ENCODE results near the gene RPUSD3. TPM values are rescaled to one million over a fixed set of nuclear protein-coding genes. Genes with fewer than 3 reads are reported as not detected.

Gene RPUSD3, protein sequence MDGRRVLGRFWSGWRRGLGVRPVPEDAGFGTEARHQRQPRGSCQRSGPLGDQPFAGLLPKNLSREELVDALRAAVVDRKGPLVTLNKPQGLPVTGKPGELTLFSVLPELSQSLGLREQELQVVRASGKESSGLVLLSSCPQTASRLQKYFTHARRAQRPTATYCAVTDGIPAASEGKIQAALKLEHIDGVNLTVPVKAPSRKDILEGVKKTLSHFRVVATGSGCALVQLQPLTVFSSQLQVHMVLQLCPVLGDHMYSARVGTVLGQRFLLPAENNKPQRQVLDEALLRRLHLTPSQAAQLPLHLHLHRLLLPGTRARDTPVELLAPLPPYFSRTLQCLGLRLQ
- 53.0 and 56.1 TPM in 2 replicates for total RNA-seq

DNA sequence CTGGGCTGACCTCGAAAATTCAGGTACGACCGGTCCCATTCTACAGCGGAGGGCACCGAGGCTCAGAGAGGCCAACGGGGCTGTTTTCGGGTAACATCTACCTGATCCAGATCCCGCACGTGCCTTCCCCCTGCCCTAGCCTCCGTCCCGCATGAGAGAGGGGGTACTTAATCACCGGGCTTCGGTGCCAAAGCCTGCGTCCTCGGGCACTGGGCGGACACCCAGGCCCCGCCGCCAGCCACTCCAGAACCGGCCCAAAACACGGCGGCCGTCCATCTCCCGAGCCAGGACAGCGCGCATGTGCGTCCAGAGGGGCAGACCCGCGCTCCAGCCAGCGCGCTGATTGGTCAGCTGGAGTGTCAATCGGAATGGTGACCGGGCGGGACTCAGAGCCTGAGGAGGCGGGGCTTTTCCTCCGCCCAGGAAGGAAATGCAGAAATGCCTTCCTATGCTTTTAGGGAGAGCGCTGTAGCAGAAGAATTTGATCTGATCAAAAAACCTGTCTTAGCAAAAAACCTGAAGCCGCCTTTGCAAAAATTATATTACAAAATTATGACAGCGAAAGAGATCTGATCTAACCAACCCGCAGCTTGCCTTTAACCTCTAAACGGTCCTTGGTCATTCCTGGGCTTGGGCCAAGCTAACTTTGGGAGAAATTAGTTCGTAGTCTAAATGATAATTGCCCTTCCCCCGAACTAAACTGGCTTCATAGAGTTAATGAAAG, at the start of gene RPUSD3:
Gene RPUSD3, minus strand, starts transcription at position 294 of the 724 bp plus-strand sequence. Its CDS starts 18 bp downstream, at position 276.

GRCh38 chr3:9890249-9891071, 46.7 kb upstream of the RPUSD3 start, which contains the start of gene JAGN1:
TSS of gene JAGN1 (plus strand) at chr3:9890610. CDS start at chr3:9890723, 113 bp downstream.

DNA sequence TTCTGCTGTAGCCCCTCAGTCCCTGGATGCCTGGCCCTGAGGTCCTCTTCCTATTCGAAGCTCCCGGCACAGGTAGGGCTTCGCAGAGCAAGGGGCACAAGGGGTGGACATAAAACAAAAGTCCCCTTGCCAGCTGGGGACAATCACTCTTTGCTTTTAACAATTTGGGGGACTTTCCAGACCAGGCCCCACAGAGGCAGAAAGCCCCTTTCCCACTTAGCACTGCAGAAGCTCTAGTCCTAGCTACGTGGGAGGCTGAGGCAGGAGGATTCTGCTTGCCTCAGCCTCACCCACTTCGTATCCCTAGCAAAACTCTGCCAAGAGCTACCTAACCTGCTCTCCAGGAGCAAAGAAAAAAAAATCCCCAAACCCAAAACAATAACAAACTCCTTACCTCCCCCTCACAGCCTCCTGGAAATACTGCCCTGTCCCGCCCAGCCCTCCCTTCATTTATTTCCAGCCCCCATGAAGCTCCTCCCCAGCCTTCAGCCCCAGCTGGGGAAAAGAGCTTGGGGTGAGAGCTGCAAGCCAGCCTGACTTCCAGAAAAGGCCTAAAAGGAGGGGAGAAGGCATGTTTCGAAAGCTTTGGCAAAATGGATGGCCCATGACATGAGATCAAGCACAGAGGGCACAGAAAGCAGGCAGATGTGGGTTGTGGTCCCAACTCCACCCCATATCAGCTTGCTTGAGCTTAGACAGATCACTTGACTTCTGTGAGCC, 36.2 kb upstream of the RPUSD3 start, which contains the start of gene CIDEC:
Gene CIDEC, minus strand, starts transcription at position 424 of the 720 bp plus-strand sequence. CDS start 1,767 bp downstream, outside the sequence.

GRCh38 chr3:9809615-9810432, 34.0 kb downstream of the RPUSD3 start, which contains the start of gene TTLL3:
TSS of gene TTLL3 (plus strand) at chr3:9810262. CDS start at chr3:9810662, 400 bp downstream.

GRCh38 chr3:9792405-9793160, 51.2 kb downstream of the RPUSD3 start, which contains the start of the genes ARPC4 and TADA3:
TSS of gene ARPC4 (plus strand) at chr3:9793082. CDS start at chr3:9793122, 40 bp downstream.
TSS of gene TADA3 (minus strand) at chr3:9792473. CDS start at chr3:9791466, 1,007 bp downstream.

Other genes with a start within 250 kb of the RPUSD3 start
- gene MTMR14, start 194.5 kb downstream of the RPUSD3 start, total RNA-seq, result 43.0 and 43.1 TPM in 2 replicates
- gene CPNE9, start 140.2 kb downstream of the RPUSD3 start, total RNA-seq, result 0.30 TPM in 1 of 2 replicates, not detected in the other
- gene BRPF1, start 112.3 kb downstream of the RPUSD3 start, total RNA-seq, result 14.9 and 19.8 TPM in 2 replicates
- gene OGG1, start 94.1 kb downstream of the RPUSD3 start, total RNA-seq, result 23.5 and 24.0 TPM in 2 replicates
- gene CAMK1, start 74.1 kb downstream of the RPUSD3 start, total RNA-seq, result 51.8 and 52.6 TPM in 2 replicates
- 63.8 and 65.6 TPM in 2 replicates for gene TADA3, start 51.5 kb downstream of the RPUSD3 start, total RNA-seq
- gene ARPC4, start 50.9 kb downstream of the RPUSD3 start, total RNA-seq, result 295 and 301 TPM in 2 replicates
- gene TTLL3, start 33.7 kb downstream of the RPUSD3 start, total RNA-seq, result 6.1 and 15.0 TPM in 2 replicates
- gene CIDEC, start 36.2 kb upstream of the RPUSD3 start, total RNA-seq, result not detected in 2 replicates
- gene JAGN1, start 46.6 kb upstream of the RPUSD3 start, total RNA-seq, result 46.4 and 59.2 TPM in 2 replicates
- 0.07 and 0.34 TPM in 2 replicates for gene IL17RE, start 58.8 kb upstream of the RPUSD3 start, total RNA-seq
- 24.9 and 28.7 TPM in 2 replicates for gene IL17RC, start 73.1 kb upstream of the RPUSD3 start, total RNA-seq
- 25.1 and 29.6 TPM in 2 replicates for gene CRELD1, start 89.8 kb upstream of the RPUSD3 start, total RNA-seq
- 1.5 and 1.6 TPM in 2 replicates for gene PRRT3, start 108.4 kb upstream of the RPUSD3 start, total RNA-seq
- gene EMC3, start 142.8 kb upstream of the RPUSD3 start, total RNA-seq, result 69.6 and 94.3 TPM in 2 replicates
- 20.6 and 34.6 TPM in 2 replicates for gene FANCD2, start 182.4 kb upstream of the RPUSD3 start, total RNA-seq

Data from mammary microvascular endothelial cell (primary cell).